Stimulated activated CD8-positive, alpha-beta memory T cell treated with anti-CD3 and anti-CD28 coated beads, Interleukin-7, amount 100 ng/mL, for 48 hours (primary cell): ENCODE measurements around the gene TLX2.

ENCODE experiments used
- DNase-seq, 2 donors: peaks; one replicate each; pipeline ENCODE4 v3.0.0-alpha.2; 2020; ENCODE audit warnings: low read depth in 1 of 2; ENCODE audit errors: extremely low read depth in 1 of 2

Gene TLX2

GRCh38 chr2:74530239-74531187, 16.3 kb downstream of the TLX2 start:
- no peak for DNase-seq

DNA sequence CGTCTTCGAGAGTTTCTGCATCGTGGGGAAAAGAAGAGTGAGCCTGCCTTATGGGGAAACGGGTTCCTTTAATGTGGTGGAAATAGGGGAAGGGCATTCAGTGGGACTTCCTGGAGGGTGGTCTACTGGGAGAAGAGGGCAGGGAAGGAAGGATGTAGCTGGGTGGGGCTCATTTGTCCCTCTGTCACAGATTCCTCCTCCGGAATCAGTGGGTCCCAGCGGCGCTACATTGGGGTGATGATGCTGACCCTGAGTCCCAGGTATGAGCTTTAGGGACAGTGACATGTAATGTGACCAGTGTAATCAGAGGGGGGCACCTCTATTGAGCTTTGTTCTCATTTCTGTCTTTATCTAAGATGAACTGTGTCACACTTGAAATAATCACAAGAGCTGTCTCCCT, 17.4 kb downstream of the TLX2 start:
- no peak for DNase-seq

DNA sequence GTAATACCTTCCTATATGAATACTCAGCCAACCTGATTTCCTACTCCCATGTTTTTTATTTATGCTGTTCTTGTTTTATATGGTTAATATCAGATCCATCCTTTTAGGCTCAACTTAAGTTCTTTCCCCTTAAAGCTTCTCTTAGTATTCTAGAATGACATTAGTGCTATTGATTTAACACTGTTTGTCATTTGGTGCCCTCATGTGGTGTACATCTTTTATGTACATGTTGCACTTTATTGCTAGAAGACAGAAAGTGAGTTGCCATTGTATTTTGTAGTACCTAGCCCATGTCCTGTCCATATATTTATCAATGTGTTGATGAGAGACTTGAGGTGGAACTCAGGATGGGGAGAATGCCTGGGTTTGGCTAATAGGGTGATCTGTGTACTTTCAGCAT, 18.0 kb downstream of the TLX2 start:
- DNase-seq, result no peak

DNA sequence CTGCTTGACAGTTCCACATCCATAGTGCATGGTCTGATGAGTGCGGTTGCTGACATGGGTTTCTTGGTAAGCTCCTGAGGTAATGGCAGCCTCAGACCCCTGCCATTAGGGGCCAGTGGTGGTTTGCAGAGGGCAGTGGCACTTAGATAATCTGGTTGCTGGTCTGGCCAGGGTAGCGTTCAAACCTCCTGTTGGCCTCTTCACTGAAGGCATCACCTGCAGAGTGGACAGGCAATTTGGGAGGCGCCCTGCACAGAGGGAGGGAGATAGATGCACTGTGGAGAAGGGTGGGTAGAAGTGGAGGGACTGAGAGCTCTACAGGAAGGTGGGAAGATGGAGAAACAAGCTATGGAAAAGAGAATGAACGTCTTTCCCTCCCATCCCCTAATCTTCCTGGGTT, 19.2 kb downstream of the TLX2 start:
- no peak for DNase-seq

DNA sequence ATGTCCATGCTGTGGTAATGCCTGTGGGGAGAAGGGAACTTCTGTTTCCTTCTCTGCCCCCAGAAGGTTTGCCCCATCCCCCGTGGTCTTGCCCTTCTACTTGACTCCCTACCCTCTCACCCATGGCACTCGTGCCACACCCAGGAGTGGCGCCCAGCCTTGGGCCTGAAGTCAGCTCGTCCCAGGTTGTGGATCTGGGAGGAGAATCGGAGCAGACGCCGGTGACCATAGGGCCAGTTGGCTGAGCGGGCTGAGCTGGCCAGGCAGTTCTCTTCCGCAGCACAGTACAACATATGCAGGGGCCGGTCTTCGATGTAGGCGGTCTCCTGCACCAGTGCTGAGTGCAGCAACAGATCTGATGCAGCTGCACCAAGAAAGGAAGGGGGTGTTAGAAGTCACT, 20.2 kb downstream of the TLX2 start:
- no peak for DNase-seq

GRCh38 chr2:74535440-74535965, 21.3 kb downstream of the TLX2 start:
- DNase-seq, result no peak

DNA sequence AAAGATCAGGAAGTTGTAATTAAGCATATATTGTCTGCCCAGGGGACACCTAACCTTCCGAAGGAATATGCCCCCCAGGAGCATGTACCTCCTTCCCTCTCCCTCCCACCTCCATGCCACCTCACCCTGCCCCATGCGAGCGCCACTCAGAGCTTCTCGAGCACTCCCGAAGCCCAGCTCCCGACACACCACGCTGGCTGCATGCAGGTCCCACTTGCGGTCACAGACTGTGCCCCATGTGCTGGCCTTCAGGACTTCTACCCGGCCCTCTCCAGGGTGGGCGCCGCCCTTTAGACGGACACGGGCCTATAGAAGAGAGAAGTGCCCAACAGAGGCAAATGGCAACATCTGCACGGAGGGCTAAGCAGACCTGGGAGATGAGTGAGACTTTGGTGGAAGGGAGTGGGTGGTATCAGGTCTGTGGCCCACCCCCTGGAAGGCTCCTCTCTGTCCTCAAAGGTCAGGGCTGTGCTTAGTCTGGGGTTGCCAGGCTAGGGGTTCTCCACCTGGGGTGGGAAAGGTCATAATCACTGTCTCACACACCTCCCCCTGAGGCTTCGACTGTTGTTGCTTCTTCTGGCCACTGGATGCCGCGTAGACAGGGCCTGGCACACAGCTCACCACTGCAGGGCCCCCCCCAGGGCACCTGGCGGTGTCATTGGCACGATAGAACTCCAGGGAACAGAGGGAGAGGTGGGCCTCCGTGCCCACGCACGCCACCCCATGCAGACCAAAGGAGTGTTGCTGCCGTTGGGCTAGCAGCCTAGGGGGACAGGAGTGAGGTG, 22.1 kb downstream of the TLX2 start:
- DNase-seq, result no peak

DNA sequence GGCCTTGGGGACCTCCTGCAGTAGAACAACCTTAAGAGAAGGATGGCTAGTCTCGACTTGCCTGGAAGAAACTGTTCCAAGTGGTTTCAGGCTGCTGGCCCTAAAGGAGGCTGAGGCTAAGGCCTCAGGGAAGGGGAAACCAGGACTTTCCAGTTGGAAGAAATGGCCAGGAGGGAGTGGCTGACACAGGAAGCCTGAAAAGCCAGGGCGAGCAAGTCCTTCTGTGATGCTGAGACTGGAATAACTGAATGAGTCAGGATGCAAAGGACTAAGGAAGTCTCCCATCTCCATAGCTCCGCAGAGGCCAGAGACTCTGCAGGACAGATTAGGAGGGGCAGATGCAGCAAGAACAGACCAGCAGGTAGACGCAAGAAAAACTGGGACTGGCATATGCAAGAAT, 22.9 kb downstream of the TLX2 start:
- no peak for DNase-seq

DNA sequence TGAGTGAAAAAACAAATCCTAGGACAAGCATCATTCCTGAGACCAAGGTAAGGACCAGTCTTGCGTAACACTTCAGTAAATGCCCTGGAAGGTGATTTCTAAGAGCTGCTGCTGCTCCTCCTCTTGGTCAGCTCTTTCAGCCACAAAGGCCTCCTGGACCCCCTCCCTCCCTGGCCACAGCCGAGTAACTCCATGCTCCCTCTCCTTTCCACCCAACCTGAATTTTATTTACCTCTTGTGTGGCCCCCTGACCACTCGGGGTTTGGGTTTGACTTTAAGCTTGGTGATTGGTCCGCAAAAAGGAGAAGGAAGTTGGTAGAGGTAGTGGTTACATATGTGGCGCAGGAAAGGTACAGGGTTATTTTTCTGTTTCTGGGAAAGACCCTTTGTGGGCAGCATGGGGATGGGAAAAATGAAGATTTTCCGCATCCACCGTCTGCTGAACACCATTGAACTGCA, 24.7 kb downstream of the TLX2 start:
- no peak for DNase-seq

DNA sequence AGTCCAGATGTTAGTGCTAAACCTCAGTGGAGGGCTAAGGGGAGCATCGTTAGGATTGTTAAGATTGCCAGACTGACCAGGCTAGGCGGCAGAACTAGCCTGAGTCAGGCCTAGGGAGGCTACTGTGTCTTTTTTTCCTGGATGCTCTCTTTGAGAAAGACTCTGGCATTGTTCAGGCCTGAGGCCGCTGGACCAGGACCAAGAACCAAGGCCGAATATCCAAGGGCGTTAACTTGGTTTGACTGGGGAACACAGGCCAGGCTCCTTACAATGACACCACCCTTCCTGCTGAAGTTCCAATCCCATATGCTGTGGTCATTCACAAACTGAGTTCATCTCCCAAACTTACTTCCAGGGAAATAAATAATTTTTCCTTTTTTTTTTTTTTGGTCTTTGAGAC, 26.0 kb downstream of the TLX2 start:
- no peak for DNase-seq

DNA sequence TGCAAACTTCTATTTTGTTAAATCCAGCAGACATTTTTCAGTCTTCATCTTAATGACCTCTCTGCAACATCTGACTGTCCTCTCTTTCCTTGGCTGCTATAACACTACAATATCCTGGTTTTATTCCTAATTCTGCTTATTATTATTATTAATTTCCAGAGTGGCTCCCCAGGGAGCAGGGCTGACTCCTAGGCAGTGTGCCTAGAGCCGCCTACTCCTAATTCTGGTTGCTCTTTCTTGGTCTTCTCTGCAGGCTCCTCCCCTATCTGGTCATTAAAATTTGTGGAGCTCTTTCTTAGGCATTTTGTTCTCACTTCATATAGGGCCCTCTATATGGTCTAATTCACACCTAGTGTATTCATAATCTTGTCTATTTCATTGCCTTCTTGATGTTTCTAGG, 28.7 kb downstream of the TLX2 start:
- no peak for DNase-seq

GRCh38 chr2:74544634-74545033, 30.4 kb downstream of the TLX2 start:
- DNase-seq, result no peak

DNA sequence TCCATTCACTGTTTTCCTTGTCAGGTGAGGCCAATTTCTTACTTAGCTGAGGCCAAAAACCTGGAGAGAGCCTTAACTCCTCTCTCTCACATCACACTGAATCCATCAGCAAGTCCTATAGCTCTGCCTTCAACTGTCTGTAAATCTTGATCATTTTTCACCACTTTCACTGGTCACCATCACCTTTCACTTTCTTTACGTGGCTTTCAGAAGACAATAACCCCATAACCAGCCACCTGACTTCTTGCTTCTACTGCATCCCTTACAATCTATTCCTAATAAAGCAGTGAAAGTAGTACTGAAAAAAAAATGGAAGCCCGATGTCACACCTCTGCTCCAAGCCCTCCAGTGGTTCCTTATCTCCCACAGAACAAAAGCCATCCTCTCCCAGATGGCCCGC, 31.8 kb downstream of the TLX2 start:
- DNase-seq, result no peak

GRCh38 chr2:74548285-74548899, 34.1 kb downstream of the TLX2 start:
- DNase-seq, result no peak

DNA sequence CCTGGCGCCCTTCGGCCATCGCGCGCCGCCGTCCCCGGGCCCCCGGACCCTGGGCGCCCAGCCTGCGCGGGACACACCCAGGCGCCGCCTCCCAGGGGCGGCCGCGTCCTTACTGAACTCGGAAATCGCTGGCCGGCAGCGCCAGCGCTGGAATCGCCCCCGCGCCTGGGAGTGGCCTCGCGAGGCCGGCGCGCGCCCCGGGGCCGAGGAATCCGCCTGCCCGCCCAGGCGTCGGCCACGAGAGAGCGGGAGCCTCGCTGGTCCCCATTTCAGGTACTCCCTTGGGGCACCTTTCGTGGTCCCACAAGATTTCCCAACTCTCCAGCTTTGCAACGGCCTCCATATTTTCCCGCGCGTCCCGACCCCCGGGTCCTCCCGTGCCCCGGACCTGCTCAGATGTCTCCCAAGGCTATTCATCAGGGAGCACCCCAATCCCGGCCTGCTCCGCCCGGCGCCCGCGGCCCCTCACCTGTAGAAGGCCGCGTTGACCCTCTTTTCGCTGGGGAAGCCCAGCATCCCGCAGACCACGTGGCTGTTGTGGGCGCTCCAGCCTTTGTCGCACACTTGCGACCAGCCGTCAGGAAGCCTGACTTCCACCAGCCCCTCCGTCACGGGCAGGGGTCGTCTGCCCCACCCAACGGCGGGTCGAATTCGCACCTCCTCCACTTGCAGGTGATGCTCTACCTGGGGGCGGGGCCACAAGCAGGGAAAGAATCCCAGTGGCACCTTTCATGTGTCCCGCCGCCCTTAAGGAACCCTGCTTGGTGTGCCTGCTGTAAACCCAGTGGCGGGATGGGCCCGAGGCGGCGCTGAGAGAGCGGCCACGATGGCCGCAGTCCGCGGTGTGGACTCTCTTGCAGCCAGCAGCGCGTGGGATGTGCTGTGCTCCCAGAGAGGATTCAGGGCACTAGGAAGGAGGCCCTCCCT, 34.9 kb downstream of the TLX2 start:
- DNase-seq, result no peak

- DNase-seq, result no peak
These were observed 36.0 kb downstream of the TLX2 start for GRCh38 chr2:74550231-74550630.

DNA sequence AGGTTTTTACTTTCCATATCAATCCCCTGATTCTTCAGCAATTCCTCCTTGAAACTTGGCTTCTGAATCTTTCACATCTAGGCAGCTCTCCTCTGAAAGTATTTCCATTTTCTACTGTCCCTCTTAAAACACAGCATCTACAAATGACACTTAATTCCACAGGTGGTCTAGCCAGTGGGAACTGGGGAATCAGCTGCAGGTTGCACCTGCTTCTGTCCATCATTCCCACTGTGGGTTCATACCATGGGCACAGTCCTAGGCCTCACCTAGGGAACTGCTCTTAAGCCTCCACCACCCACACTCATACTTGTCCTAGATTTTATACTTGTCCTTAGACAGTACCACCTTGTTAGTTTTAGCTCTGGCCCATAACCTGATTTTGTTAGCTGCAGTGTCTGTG, 37.3 kb downstream of the TLX2 start:
- no peak for DNase-seq

DNA sequence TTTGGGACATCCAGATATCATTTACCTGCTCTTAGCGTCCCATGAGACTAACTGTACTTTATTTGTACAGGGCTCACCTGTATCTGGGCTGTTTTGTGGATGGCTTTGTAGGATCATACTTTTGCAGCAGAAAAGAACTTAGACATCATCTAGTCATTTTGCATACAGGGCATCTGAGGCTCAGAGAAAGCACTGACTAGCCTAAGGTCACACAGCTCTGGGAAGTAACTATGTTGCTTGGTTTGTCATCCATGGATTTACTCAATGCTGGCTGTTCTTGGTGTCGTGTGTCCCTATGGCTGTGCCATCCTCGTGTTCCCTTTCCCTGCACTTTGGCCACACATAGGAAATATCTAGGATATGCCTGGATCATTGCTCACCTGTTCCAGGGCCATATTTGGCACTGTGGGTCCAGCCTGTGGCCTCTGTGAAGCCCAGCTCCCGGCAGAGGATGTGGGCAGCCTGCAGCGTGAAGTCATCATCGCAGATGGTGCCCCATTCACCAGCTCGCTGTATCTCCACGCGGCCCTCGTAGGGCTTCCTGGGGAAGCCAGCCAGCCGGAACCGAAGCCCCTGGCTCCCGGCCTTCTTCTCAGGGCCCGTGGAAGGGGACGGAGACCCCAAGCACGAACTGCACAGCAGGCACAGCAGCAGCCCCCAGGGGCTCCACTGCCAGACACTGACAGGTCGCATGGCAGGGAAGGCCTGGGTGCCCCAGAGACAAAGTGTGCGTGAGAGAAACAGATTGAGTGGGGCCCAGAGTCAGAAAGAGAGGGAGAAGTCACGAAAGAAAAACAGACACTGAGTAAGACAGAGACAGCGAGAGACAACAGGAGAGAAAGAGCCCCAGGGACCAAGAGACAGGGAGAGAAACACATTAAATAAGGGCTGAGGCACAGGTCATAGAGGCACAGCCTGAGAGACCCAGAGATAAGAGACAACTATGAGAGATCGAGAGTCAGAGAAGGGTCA, 38.0 kb downstream of the TLX2 start:
- DNase-seq, result no peak
